Breast epithelium (tissue), 4 donors: Measurements from ENCODE around the gene SLC2A13. TPM values are rescaled to one million over a fixed set of nuclear protein-coding genes. Genes with fewer than 3 reads are reported as not detected.

Experiments used
- DNase-seq, 2 donors: peaks; one replicate each; pipeline ENCODE4 v3.0.0-alpha.2; 2019; ENCODE audit warnings: low spot score in 2 of 2
- H3K27ac ChIP-seq, 2 donors: fragments of 200-600 bp; sonication (generic) in 1 of 2; one replicate each; pipeline ENCODE4 v1.5.1; 2016 to 2019; ENCODE audit warnings: mild to moderate bottlenecking in 1 of 2
- H3K27me3 ChIP-seq, 2 donors: fragments of 200-600 bp; sonication (generic) in 1 of 2; one replicate each; pipeline versions ENCODE4 v1.5.1 to v1.6.0; 2017 to 2019; ENCODE audit warnings: control low read depth in 1 of 2, mild to moderate bottlenecking in 1 of 2
- H3K36me3 ChIP-seq: fragments of 200-600 bp; one replicate; pipeline ENCODE4 v1.5.1; 2019
- H3K4me1 ChIP-seq, 2 donors: fragments of 200-600 bp; sonication (generic); one replicate each; pipeline ENCODE4 v1.5.1; 2016 to 2019; ENCODE audit warnings: control low read depth in 1 of 2
- H3K4me3 ChIP-seq, 3 donors: fragments of 200-600 bp; sonication (generic); 1 replicate in 2 of 3; 2 replicates in 1 of 3; pipeline ENCODE4 v1.5.1; 2016 to 2019; ENCODE audit warnings: mild to moderate bottlenecking in 3 of 3, moderate library complexity in 2 of 3
- H3K9me3 ChIP-seq, 2 donors: fragments of 200-600 bp; sonication (generic) in 1 of 2; one replicate each; pipeline ENCODE4 v1.5.1; 2016 to 2019; ENCODE audit warnings: control low read depth in 1 of 2
- CTCF ChIP-seq, 3 donors: fragments of 450-650 bp; IDR thresholded peaks; one replicate each; pipeline ENCODE4 v1.5.1; 2016 to 2017; ENCODE audit warnings: antibody characterized with exemption in 3 of 3, mild to moderate bottlenecking in 3 of 3, moderate library complexity in 3 of 3
- POLR2A ChIP-seq: fragments of 450-650 bp; IDR thresholded peaks from one replicate; pipeline ENCODE4 v1.6.1; 2016; ENCODE audit warnings: antibody characterized with exemption, mild to moderate bottlenecking, moderate library complexity
- POLR2AphosphoS5 ChIP-seq, 3 donors: sonication (generic); formaldehyde crosslinking; IDR thresholded peaks; one replicate each; pipeline ENCODE4 v1.6.1; 2017; ENCODE audit warnings: antibody characterized with exemption in 3 of 3
- intact Hi-C: fragments of 100-400 bp; cut with DNase I; formaldehyde crosslinking; loops from one replicate; pipeline ENCODE4 v1.15.1; 2023; ENCODE audit warnings: low total_unique reads
- total RNA-seq, 3 donors: library from RNA; depleted of rRNA; stranded (reverse); fragments of >200 nt; gene quantifications; one replicate each; pipeline ENCODE4 v1.1.0, GENCODE V29; 2016

The SLC2A13 gene
- total RNA-seq, 3 donors from 2014 or later, result 17.1 to 32.2 (median 22.0) TPM

DNA sequence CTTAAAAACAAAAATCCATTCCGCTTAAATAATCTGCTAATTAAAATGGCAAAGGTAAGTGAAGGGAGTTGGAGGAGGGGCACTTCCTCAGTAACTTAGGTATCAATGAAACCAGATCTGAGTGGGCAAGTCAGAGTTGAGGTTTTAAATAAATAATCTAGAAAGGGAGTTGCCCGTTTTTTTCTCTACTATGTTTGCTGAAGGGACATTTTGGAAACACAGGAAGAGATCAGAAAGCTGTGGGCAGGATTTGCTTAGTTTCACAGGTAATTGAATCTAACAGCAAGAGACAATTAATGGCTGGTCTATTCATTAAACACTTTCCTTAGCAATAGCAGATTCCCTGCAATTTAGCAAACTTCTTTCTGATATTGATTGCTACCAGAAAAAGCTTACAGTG lies 300.2 kb downstream of the SLC2A13 start:
- intact Hi-C loops, result no loop called here
- H3K9me3 ChIP-seq, result peaks cover 0 to 11% of the 10 kb centered on the region in 2 donors
- TF ChIP-seq POLR2A, result no peak
- TF ChIP-seq CTCF (IDR thresholded peaks at IDR 0.05), result no peak
- no peak for TF ChIP-seq POLR2AphosphoS5 (IDR thresholded peaks at IDR 0.05)

GRCh38 chr12:39804898-39805297 lies 301.0 kb downstream of the SLC2A13 start:
- no peaks in the 10 kb centered on the region for H3K4me1 ChIP-seq
- intact Hi-C loops, result no loop called here
- H3K27me3 ChIP-seq, result no peaks in the 10 kb centered on the region
- peaks cover 0 to 3% of the 10 kb centered on the region in 2 donors for H3K9me3 ChIP-seq
- TF ChIP-seq CTCF (IDR thresholded peaks at IDR 0.05) (no peak), POLR2AphosphoS5 (IDR thresholded peaks at IDR 0.05) (no peak), POLR2A (no peak)
- H3K4me3 ChIP-seq, result no peak overlapping the region
- DNase-seq, result no peak
- H3K27ac ChIP-seq, result no peak overlapping the region
- H3K36me3 ChIP-seq, result no peaks in the 10 kb centered on the region

More for the DNA sequence above, 300.2 kb downstream of the SLC2A13 start:
- H3K36me3 ChIP-seq, result no peaks in the 10 kb centered on the region
- no peaks in the 10 kb centered on the region for H3K4me1 ChIP-seq
- no peak for DNase-seq
- no peaks in the 10 kb centered on the region for H3K27me3 ChIP-seq
- H3K4me3 ChIP-seq, result no peak overlapping the region
- no peak overlapping the region for H3K27ac ChIP-seq

DNA sequence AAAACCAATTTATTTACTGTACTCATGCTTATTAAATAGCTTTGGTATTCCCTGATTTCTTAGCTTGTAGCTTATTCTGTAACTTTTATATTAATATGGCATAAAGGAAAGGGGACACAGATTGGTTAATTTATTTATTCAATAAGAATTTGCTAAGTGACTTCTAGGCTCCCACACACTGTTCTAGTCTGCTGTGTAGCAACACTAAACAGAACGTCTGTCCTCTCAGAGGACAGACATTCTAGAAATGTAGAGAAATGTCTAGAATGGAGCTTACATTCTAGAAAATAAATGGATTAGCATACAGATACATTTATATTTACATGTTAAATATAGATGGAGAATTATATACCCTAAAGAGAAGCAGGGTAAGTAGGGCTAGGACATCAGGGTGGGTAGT lies 301.4 kb downstream of the SLC2A13 start:
- TF ChIP-seq POLR2A (no peak), POLR2AphosphoS5 (IDR thresholded peaks at IDR 0.05) (no peak), CTCF (IDR thresholded peaks at IDR 0.05) (no peak)
- intact Hi-C loops, result no loop called here
- no peaks in the 10 kb centered on the region for H3K27me3 ChIP-seq
- H3K36me3 ChIP-seq, result no peaks in the 10 kb centered on the region
- no peak overlapping the region for H3K27ac ChIP-seq
- no peak for DNase-seq
- H3K4me3 ChIP-seq, result no peak overlapping the region
- H3K4me1 ChIP-seq, result no peaks in the 10 kb centered on the region
- H3K9me3 ChIP-seq, result no peaks in the 10 kb centered on the region

DNA sequence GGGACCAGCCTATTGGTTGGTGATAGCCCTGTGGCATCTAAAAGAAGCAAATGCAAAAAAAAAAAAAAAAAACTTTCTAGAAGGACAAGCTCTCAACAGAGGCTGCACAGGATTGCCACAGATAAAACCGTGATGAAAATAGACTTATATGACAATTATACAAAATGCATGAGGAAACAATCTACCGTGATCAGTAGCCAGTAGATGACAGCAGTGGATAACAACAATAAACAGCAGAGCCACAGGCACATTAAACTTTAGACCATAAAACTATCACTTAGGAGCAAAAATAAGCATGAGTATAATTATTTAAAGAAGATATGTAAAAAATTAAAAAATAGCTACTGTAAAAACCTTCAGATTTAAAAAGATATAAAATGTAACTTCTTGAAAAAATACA lies 302.7 kb downstream of the SLC2A13 start:
- no peak for TF ChIP-seq POLR2A
- no peak for TF ChIP-seq CTCF (IDR thresholded peaks at IDR 0.05)
- TF ChIP-seq POLR2AphosphoS5 (IDR thresholded peaks at IDR 0.05), result no peak
- intact Hi-C loops, result no loop called here
- no peak overlapping the region for H3K27ac ChIP-seq
- H3K36me3 ChIP-seq, result no peaks in the 10 kb centered on the region
- no peak overlapping the region for H3K4me3 ChIP-seq
- no peaks in the 10 kb centered on the region for H3K4me1 ChIP-seq
- H3K27me3 ChIP-seq, result no peaks in the 10 kb centered on the region
- no peaks in the 10 kb centered on the region for H3K9me3 ChIP-seq
- DNase-seq, result no peak

DNA sequence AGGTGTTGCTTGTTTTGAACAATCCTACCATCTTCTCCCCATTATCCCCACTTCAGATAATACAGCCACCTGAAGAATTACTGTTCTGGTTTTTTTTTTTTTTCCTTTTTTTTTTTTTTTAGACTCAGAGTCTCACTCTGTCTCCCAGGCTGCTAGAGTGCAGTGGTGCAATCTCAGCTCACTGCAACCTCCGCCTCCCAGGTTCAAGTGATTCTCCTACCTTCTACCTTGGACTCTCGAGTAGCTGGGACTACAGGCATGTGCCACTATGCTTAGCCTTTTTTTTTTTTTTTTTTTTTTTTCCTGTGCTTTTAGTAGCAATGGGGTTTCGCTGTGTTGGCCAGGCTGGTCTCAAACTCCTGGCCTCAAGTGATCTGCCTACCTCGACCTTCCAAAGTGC lies 306.9 kb downstream of the SLC2A13 start:
- no peak for DNase-seq
- no peaks in the 10 kb centered on the region for H3K9me3 ChIP-seq
- no peaks in the 10 kb centered on the region for H3K4me1 ChIP-seq
- H3K27ac ChIP-seq, result no peak overlapping the region
- no peaks in the 10 kb centered on the region for H3K36me3 ChIP-seq
- H3K4me3 ChIP-seq, result no peak overlapping the region
- no peaks in the 10 kb centered on the region for H3K27me3 ChIP-seq
- TF ChIP-seq CTCF (IDR thresholded peaks at IDR 0.05) (no peak), POLR2A (no peak), POLR2AphosphoS5 (IDR thresholded peaks at IDR 0.05) (no peak)
- intact Hi-C loops, result no loop called here
